Stimulated activated CD4-positive, alpha-beta T cell treated with anti-CD3 and anti-CD28 coated beads, Interleukin-4, amount 100 ng/mL, for 4 hours (primary cell): ENCODE data around the gene FCSK.

Source experiments
- DNase-seq, 2 experiments: peaks; one replicate each; pipeline ENCODE4 v3.0.0-alpha.2; 2020

FCSK gene

GRCh38 chr16:70481929-70482536 lies 27.6 kb downstream of the FCSK start:
- DNase-seq: no peak

DNA sequence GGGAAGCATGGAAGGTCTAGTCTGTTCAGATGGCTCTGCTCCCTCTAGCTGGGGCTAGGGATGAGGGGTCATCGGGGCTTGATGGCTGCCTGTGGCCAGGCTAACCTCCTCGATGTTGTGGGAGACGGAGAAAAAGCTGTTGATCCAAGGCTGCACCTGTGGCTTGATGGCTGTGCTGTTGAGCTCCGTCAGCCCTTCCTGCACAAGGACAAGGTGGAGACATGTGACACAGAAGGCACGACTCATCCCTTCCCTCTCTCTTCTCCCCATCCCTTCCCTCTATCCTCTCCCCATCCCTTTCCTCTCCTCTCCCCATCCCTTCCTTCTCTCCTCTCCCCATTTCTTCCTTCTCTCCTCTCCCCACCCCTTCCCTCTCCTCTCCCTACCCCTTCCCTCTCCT lies 28.2 kb downstream of the FCSK start:
- no peak for DNase-seq

DNA sequence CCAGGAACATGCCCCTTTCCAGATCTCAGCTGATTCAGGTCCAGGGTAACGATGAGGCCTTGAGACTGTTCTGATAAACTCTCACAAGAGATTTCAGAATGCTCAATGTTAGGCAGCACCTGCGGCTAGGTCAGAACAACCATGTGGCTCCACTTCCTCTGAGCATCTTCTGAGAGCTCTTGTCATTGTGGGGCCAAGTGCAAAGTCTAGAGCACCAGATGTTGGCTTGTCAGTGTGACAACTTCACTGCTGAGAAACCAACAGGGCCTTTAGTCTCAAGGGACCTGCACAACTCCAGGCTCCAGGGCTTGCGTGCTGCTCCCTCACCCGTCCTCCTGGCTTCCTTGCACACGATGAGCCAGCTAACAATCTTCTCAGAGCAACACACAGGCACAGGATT lies 29.0 kb downstream of the FCSK start:
- DNase-seq: no peak

DNA sequence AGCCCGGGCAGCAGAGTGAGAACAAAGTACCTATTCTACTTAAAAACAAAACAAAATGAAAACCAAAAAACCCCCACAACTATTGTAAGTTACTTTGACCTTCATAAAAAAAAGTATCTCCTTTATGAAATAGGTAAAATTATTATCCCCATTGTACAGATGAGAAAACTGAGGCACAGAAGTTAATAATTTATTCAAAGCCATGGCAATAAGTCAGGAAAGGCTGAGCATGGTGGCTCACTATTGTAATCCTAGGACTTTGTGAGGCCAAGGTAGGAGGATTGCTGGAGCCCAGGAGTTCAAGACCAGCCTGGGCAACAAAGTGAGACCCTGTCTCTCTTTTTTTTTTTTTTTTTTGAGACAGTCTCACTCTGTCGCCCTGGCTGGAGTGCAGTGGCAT lies 30.5 kb downstream of the FCSK start:
- no peak for DNase-seq

GRCh38 chr16:70490261-70490660 lies 35.9 kb downstream of the FCSK start:
- no peak for DNase-seq

GRCh38 chr16:70493802-70494201 lies 39.4 kb downstream of the FCSK start:
- DNase-seq: no peak

- DNase-seq: no peak
Observed at GRCh38 chr16:70494202-70494770, 39.9 kb downstream of the FCSK start.

DNA sequence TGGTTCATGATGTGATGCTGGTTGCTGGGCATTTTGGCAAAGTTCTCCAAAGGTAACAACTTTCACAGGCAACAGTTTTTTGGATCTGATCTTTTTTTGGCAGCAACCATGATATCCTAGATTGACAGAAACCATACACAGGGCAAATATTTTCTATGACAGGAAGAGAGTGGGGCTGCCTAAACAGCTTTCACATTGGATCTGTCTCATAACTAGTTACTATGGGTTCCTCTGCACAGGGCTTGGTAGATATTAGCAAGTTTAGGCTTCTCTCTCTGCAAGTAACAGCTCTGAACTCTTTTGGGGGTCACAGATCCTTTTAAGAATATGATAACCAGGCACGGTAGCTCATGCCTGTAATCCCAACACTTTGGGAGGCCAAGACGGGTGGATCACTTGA lies 40.4 kb downstream of the FCSK start:
- DNase-seq: no peak

- DNase-seq: no peak
Observed at GRCh38 chr16:70495425-70496182, 41.2 kb downstream of the FCSK start.

GRCh38 chr16:70496513-70496912 lies 42.1 kb downstream of the FCSK start:
- DNase-seq: no peak

GRCh38 chr16:70508752-70509151 lies 54.4 kb downstream of the FCSK start:
- DNase-seq: no peak

DNA sequence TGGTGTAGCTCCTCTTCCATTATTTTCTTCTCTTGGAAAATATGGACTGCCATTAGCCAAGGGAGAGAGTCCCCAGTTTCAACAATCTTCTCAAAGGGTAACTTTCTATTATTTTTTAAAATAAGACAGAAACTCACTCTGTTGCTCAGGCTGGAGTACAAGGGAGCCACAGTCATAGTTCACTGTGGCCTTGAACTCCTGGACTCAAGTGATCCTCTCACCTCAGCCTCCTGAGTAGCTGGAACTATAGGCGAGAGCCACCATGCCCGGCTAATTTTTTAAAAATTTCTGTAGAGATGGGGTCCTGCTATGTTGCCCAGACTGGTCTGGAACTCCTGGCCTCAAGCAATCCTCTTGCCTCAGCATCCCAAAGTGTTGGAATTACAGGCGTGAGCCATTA lies 55.8 kb downstream of the FCSK start:
- no peak for DNase-seq

- no peak for DNase-seq
Observed at GRCh38 chr16:70511833-70512232, 57.4 kb downstream of the FCSK start.

DNA sequence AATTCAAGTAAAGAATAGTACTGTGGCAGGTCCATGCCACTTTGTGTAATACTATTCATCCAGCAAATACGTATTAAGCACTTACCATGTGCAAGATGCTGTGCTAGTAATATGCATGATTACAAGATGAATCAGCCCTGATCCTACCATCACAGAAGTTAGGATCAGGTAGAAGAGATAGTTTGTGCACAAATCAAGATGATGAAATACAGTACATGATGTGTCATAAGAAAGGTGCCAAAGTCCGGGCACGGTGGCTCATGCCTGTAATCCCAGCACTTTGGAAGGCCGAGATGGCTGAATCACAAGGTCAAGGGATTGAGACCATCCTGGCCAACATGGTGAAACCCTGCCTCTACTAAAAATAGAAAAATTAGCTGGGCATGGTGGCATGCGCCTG lies 58.1 kb downstream of the FCSK start:
- no peak for DNase-seq

- no peak for DNase-seq
Observed at GRCh38 chr16:70520612-70521297, 66.4 kb downstream of the FCSK start.

DNA sequence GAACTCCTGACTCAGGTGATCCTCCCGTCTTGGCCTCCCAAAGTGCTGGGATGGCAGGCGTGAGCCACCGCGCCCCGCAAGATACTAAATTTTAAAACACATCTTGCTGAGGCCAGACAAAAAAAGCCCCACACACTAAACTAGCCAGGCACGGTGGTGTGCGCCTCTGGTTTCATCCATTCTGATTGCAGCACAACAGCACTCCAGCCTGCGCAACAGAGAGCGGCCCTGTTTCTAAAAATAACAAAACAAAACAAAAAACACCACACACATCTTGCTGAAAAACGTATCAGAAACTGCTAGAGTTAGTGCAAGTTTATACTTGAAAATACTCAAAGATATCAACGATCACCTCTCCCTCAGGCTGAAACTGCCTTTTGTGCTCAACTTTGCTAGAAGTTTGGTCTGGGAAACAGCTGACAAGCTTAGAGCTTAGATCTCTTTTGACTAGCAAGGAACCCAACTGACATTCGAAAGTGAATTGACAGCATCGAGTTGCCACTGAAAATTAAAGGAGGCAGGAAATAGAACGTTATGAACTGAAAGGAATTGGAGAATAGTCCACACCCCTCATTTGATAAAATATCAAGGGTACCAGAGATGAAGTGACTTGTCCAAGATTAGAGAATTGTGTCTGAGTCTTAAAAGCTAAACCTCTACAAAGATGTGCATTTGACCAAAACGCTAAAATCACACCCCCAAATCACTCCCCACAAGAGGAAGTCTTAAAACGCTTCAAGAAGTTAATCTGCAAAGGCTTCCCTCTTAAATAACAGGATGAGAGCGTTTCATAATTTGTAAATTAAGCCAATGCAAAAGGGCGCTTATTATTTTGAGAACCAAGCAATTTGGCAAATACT lies 68.1 kb downstream of the FCSK start:
- no peak for DNase-seq

- peak; percentile 85 to 90 for DNase-seq
Observed at GRCh38 chr16:70523076-70523742, 68.8 kb downstream of the FCSK start, which contains the start of gene COG4. TSS of gene COG4 (minus strand) at chr16:70523554. CDS start at chr16:70523543, 11 bp downstream.

DNA sequence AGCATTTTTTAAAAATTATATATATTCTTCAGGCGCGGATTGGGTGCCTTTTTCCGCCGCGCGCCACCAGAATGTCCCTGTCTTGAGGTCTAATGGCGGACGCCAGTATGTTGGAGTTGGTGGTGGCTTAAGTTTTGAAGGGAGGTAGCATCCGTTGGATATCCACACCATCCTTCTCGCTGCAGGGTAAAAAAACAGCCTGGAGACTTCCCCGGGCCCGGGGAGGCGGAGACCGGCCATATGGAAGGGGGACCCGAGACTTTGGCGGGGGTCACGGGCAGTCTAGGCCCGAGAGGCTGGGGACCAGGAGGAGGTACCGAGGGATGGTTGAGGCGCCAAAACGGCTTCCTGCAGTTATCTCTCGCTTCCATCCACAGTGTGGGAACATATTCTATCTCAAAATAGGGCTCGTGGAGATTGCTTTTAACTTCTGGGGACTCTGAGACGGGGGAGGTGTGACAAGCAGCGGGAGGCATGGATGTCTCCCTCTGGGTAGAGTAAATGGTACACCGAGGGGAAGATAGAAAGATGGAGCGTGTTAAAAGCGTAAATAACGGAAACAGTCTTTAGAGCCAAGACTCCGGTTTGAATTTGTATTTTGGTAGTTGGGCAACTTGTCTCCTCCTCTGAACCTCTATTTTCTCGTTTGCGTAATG lies 69.5 kb downstream of the FCSK start, which contains the start of gene SF3B3:
Gene SF3B3, plus strand, starts transcription at position 74 of the 656 bp plus-strand sequence. CDS start 2,841 bp downstream, outside the sequence.
- DNase-seq: peak; percentile 61 to 67

DNA sequence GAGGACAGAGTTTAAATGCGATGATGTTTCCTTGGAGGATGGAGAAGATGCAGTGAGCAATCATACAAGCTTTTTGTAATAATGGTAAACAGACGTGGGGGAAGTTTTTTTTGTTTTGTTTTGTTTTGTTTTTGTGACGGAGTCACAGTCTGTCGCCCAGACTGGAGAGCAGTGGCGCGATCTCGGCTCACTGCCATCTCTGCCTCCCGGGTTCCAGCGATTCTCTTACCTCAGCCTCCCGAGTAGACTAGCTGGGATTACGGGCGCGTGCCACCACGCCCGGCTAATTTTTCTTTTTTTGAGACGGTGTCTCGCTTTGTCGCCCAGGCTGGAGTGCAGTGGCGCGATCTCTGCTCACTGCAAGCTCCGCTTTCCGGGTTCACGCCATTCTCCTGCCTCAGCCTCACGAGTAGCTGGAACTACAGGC lies 70.0 kb downstream of the FCSK start:
- DNase-seq: peak; percentile 5 to 7

GRCh38 chr16:70526403-70526802 lies 72.0 kb downstream of the FCSK start:
- no peak for DNase-seq

DNA sequence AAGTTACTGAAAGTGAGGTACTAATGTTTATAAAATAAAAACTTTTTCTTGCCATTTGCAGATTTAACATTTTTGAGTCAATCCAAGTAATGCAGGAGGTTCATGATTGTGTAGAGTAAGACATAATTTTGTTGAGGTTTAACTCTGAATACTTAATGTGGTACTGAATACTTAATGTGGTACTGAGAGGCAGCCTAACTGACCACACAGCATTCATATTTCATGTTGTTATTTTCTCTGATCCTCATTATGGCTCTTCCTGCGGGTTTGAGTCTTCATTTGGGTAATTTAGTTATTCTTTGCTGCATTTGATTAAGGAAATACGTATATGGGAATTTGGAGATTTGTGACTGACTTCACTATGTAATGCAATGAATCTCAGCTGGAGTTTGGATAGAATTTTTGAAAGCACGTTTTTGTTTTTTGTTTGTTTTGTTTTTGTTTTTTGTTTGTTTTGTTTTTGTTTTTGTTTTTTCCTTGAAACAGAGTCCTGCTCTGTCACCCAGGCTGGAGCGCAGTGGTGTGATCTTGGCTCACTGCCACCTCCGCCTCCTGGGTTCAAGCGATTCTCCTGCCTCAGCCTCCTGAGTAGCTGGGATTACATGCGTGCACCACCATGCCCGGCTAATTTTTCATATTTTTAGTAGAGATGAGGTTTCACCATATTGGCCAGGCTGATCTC lies 73.1 kb downstream of the FCSK start:
- DNase-seq: no peak
